Central memory CD8-positive, alpha-beta T cell (primary cell): ENCODE measurements around the gene CCDC8.

Experiments
- ATAC-seq: fragments of 150-1000 bp; cut with Tn5 transposase; replicated peaks from 2 replicates; pipeline ENCODE4 v1.10.0; 2022; ENCODE audit warnings: mild to moderate bottlenecking, moderate FRiP score, moderate number of reproducible peaks; ENCODE audit not compliant: poor library complexity, severe bottlenecking; ENCODE audit errors: extremely low read depth
- DNase-seq, 2 donors: peaks; one replicate each; pipeline ENCODE4 v3.0.0; 2021; ENCODE audit warnings: low spot score in 2 of 2
- H3K27ac Mint-ChIP-seq: one replicate; pipeline ENCODE4 v1.8.0; 2022; ENCODE audit warnings: low read depth, mild to moderate bottlenecking, moderate library complexity, mixed read lengths
- H3K27me3 Mint-ChIP-seq: one replicate; pipeline ENCODE4 v1.8.0; 2022; ENCODE audit warnings: mixed read lengths
- H3K36me3 Mint-ChIP-seq: one replicate; pipeline ENCODE4 v1.8.0; 2022; ENCODE audit warnings: mild to moderate bottlenecking, moderate library complexity, mixed read lengths; ENCODE audit not compliant: insufficient read depth
- H3K4me1 Mint-ChIP-seq: one replicate; pipeline ENCODE4 v1.8.0; 2022; ENCODE audit warnings: mixed read lengths
- H3K4me3 Mint-ChIP-seq: one replicate; pipeline ENCODE4 v1.8.0; 2022; ENCODE audit warnings: mild to moderate bottlenecking, moderate library complexity, mixed read lengths
- H3K9me3 Mint-ChIP-seq: one replicate; pipeline ENCODE4 v1.8.0; 2022; ENCODE audit warnings: mixed read lengths

Gene CCDC8

DNA sequence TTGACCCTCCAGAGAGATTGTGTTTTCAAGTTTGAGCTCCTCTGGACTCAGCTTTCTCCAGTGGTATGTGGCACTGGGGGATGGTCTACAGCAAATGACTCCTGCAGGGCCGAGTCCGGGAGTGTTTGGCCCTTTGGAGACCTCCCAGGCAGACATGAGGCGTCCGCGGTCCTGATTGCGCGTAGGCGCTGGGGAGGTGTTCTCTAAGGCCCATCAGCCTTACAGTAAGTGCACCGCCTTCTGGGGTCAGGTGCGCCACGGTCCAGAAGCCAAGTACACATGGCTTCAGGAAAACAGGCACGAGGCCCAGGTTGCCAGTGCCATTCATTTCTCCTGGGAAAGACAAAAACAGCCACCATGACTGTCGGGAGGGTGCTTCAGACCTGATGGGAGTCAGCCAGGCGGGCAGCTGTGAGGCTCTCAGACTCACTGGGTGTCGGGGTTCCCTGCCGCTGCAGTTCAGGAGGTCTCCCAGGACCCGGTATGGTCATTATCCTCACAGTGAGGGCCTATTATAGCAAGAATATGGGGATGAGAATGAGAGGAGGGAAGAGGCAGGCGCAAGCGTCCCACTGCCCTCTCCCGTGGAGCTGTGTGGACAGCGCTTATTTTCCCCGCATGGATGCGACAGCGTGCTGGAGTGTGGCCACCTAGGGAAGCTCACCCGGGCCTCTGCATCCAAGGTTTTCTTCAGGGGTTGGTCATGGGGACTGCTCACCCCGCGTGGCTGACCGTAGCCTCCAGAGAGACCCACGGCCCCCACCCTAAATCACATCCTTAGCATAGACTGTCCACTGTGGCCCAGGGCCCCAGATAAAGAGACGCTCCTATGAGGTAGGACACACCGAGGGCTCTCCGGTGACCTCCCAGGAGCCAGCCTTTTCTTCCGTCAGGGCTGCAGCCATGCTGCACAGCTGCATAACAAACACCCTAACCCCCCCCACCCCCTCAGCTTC, 21.8 kb downstream of the CCDC8 start:
- Mint-ChIP-seq H3K4me3 (no peak overlapping the region), H3K27ac (no peak overlapping the region), H3K9me3 (no peaks in the 10 kb centered on the region), H3K4me1 (peaks cover 10% of the 10 kb centered on the region), H3K27me3 (no peaks in the 10 kb centered on the region), H3K36me3 (peaks cover 18% of the 10 kb centered on the region)
- ATAC-seq (no peak), DNase-seq (no peak)

DNA sequence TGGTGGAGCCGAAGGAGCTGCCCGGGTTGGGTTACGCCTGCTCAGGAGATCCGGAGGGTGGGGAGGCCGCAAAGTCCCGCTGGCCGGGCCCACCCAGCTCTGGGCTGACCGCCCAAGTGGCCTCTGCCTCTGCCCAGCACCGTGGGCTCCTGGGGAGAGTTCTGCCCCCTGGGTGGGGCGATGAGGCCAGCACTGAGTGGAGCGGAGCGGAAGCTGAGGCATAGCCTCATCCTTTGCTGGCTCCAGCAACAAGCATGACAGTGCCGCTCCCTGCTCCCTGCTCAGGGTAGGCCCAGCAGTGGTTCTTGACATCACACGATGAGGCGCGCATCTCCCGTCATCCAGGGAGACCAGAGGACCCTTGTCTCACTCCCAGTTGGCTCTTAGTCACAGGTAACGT, 22.5 kb downstream of the CCDC8 start:
- Mint-ChIP-seq H3K4me1 (peaks cover 10% of the 10 kb centered on the region), H3K27ac (no peak overlapping the region), H3K36me3 (peaks cover 18% of the 10 kb centered on the region), H3K4me3 (no peak overlapping the region), H3K27me3 (no peaks in the 10 kb centered on the region), H3K9me3 (no peaks in the 10 kb centered on the region)
- ATAC-seq (no peak), DNase-seq (no peak)

DNA sequence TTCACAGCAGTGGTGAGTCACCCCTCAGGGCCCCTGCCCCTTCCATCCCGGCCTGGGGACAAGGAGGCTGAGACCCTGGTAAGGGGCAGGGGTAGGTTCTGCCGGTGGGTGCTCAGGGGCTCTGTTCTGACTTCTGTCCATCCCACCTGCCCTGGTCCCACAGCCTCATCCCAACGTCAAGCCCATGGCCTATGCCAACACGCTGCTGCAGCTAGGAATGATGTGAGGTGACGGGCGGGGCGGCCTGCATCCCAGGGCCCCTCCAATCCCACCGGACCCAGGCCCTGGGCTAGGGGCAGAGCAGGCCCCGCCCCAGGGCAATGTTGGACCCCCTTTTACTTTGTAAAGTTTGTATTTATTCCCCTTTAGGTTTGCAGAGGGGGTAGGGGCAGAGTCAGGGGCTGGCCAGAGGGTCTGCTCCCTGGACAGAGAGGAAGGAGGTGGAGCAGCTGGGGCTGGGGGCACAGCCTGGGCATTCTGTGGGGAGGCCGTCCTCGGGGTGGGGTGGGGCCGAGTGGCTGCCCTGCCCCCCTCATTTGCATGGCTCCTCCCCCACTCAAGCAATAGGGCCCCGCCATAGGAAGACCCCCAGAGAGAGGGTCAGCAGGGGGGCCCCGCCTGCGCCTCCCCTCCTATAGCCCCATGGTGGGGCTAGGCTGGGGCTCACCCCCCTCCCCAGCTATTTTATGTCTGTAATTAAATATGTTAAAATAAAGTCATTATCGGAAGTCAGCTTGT, 23.1 kb downstream of the CCDC8 start:
- H3K4me3 Mint-ChIP-seq, result no peak overlapping the region
- no peak for ATAC-seq

GRCh38 chr19:46388311-46389095, 24.9 kb downstream of the CCDC8 start:
- Mint-ChIP-seq H3K4me1 (peaks cover 10% of the 10 kb centered on the region), H3K9me3 (no peaks in the 10 kb centered on the region), H3K4me3 (no peak overlapping the region), H3K27ac (no peak overlapping the region), H3K27me3 (no peaks in the 10 kb centered on the region), H3K36me3 (peaks cover 18% of the 10 kb centered on the region)
- no peak for ATAC-seq
- no peak for DNase-seq

More for the DNA sequence above, 23.1 kb downstream of the CCDC8 start:
- Mint-ChIP-seq H3K27ac (no peak overlapping the region), H3K27me3 (no peaks in the 10 kb centered on the region), H3K9me3 (no peaks in the 10 kb centered on the region), H3K36me3 (peaks cover 17% of the 10 kb centered on the region), H3K4me1 (peaks cover 10% of the 10 kb centered on the region)
- DNase-seq, result no peak

DNA sequence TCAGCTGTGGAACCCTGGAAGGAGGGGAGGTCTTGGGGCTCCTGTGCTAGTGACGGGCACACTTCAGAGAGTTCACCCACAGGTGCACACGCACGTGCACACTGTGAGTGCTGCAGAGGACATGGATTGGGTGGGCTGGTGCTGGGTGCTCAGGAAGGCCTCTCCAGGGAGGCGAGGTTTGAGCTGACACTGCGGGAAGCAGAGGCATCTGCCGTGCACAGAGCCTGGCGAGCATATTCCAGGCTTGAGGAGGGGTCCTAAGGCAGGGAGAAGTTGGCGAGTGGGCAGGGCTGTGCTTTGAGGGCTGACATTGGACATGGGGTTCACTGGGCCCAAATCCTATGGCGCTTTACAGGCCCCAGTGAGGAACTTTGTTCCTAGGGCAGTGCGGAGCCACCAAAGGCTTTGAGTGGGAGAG, 25.6 kb downstream of the CCDC8 start:
- ATAC-seq (no peak), DNase-seq (no peak)
- H3K36me3 Mint-ChIP-seq, result peaks cover 23% of the 10 kb centered on the region
- no peaks in the 10 kb centered on the region for H3K27me3 Mint-ChIP-seq
- no peak overlapping the region for H3K4me3 Mint-ChIP-seq
- peaks cover 8% of the 10 kb centered on the region for H3K4me1 Mint-ChIP-seq
- no peaks in the 10 kb centered on the region for H3K9me3 Mint-ChIP-seq
- no peak overlapping the region for H3K27ac Mint-ChIP-seq

DNA sequence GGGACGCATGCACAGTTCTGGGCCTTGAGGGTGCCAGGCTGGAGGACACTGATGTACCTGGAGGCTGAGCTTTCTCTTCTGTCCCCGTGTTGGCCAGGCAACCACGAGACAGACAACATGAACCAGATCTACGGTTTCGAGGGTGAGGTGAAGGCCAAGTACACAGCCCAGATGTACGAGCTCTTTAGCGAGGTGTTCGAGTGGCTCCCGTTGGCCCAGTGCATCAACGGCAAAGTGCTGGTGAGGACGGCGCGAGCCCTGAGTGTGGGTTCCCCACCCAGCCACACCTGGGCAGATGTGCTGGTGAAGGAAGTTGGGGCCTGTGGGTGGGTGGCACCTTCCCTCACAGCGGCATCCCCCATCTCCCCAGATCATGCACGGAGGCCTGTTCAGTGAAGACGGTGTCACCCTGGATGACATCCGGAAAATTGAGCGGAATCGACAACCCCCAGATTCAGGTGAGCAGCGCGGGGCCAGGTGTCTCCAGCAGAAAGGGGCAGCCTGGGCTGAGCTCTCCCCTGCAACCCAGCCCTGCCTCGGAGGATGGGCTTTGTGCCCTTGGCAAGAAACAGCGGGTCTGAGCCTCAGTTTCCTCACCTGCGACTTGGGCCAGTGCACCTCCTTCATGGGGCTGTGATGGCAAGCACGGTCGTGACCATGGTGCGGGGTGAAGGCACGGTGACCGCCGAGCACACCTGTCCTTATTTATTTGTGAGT, 26.2 kb downstream of the CCDC8 start:
- Mint-ChIP-seq H3K27ac (no peak overlapping the region), H3K9me3 (no peaks in the 10 kb centered on the region), H3K27me3 (no peaks in the 10 kb centered on the region), H3K4me1 (peaks cover 4% of the 10 kb centered on the region), H3K4me3 (no peak overlapping the region), H3K36me3 (peaks cover 27% of the 10 kb centered on the region)
- ATAC-seq (no peak), DNase-seq (no peak)

DNA sequence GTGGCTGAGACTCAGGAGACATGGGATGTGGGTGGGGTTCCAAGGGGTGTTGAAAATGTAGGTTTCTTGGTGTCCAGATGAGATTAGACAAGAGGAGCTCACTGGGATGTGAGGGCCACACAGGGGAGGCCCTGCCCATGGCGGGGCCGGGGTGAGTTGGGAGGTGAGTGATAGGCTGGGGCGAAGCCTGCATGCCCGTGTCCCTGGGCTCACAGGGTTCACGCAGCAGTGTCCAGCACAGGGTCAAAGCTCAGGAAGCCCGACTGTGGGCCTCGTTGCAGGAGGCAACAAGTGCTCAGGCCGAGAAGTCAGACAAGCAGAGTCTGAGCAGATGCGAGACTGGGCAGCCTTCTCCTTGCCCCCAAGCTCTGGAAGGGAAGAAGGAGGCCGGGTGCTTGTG, 27.2 kb downstream of the CCDC8 start:
- Mint-ChIP-seq H3K36me3 (peaks cover 34% of the 10 kb centered on the region), H3K27me3 (no peaks in the 10 kb centered on the region), H3K4me1 (peaks cover 4% of the 10 kb centered on the region), H3K27ac (peak overlapping the region; percentile 13), H3K9me3 (no peaks in the 10 kb centered on the region), H3K4me3 (no peak overlapping the region)
- DNase-seq (no peak), ATAC-seq (no peak)

DNA sequence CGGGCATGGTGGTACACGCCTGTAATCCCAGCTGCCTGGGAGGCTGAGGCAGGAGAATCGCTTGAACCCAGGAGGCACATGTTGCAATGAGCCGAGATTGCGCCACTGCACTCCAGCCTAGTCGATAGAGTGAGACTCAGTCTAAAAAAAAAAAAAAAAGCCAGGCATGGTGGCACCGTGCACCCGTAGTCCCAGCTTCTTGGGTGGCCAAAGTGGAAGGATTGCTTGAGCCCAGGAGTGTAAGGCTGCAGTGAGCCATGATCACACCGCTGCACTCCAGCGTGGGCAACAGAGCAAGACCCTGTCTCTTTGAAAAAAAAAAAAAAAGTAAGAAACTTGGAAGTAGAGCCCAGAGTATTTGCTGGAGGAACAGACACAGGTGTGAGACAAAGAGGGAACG, 27.7 kb downstream of the CCDC8 start:
- peak overlapping the region; percentile 13 for H3K27ac Mint-ChIP-seq
- H3K4me3 Mint-ChIP-seq, result no peak overlapping the region
- ATAC-seq, result no peak
- no peaks in the 10 kb centered on the region for H3K27me3 Mint-ChIP-seq
- peaks cover 9% of the 10 kb centered on the region for H3K4me1 Mint-ChIP-seq
- peaks cover 36% of the 10 kb centered on the region for H3K36me3 Mint-ChIP-seq
- DNase-seq, result no peak
- H3K9me3 Mint-ChIP-seq, result no peaks in the 10 kb centered on the region

DNA sequence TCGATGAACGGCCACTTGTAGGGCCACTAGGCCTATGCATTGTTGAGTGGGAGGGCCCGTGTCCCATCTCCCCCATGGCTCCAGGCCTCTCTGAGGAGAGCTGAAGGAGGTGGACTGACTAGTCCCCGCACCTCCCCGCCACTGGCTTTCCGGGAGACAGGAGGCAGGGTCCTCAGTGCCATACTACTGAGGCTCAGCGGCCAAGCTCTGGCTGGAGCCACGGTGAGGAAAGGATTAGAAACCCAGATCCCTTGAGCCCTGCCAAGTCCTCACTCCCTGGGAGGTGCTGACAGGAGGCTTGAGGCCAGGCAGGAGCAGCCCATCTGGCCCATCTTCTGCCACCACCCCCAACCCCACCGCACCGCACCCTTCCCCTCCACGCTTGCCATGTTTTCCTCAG, 29.0 kb downstream of the CCDC8 start:
- ATAC-seq, result no peak
- no peaks in the 10 kb centered on the region for H3K9me3 Mint-ChIP-seq

GRCh38 chr19:46383846-46384245, 29.5 kb downstream of the CCDC8 start:
- no peak overlapping the region for H3K4me3 Mint-ChIP-seq
- no peaks in the 10 kb centered on the region for H3K27me3 Mint-ChIP-seq
- no peak overlapping the region for H3K27ac Mint-ChIP-seq
- ATAC-seq (no peak), DNase-seq (no peak)
- H3K4me1 Mint-ChIP-seq, result peaks cover 11% of the 10 kb centered on the region
- no peaks in the 10 kb centered on the region for H3K9me3 Mint-ChIP-seq
- H3K36me3 Mint-ChIP-seq, result peaks cover 38% of the 10 kb centered on the region

More for the DNA sequence above, 29.0 kb downstream of the CCDC8 start:
- no peaks in the 10 kb centered on the region for H3K27me3 Mint-ChIP-seq
- peaks cover 37% of the 10 kb centered on the region for H3K36me3 Mint-ChIP-seq
- no peak for DNase-seq
- peaks cover 11% of the 10 kb centered on the region for H3K4me1 Mint-ChIP-seq
- no peak overlapping the region for H3K4me3 Mint-ChIP-seq
- no peak overlapping the region for H3K27ac Mint-ChIP-seq

DNA sequence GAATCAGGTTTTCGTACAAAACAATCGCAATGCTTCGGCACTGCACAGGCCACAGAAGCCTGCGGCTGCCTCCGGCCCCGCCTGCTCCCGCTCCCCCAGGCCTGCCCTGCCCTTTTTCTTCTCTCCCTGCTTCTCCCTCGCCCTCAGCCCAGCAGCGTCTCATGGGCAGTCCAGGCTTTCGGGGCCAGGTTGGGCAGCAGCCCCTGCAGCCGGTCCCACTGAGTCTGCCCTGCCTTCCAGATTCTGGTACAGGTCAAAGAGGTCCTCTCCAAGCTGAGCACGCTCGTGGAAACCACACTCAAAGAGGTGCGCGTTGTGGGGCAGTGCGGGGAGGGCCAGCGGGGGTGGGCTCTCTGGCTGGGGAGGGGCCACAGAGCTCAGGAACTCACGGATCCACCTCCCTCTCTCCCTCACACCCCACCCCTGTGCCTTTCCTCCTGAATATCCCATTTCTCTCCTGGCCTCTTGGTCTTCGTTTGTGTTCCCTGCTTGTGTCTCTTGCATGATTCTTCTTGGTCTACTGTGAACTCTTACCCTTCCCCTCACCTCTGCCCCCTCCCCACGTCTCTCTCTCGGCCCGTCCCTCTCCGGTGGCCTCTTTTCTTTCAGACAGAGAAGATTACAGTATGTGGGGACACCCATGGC, 30.1 kb downstream of the CCDC8 start:
- H3K27me3 Mint-ChIP-seq, result no peaks in the 10 kb centered on the region
- DNase-seq (no peak), ATAC-seq (no peak)
- H3K4me3 Mint-ChIP-seq, result no peak overlapping the region
- peaks cover 37% of the 10 kb centered on the region for H3K36me3 Mint-ChIP-seq
- H3K9me3 Mint-ChIP-seq, result no peaks in the 10 kb centered on the region
- no peak overlapping the region for H3K27ac Mint-ChIP-seq
- H3K4me1 Mint-ChIP-seq, result peaks cover 11% of the 10 kb centered on the region
